GM18520 (cell line): ENCODE data around the gene SKP1.

ENCODE experiments used
- ATAC-seq: cut with Tn5 transposase; IDR thresholded peaks from one replicate; pipeline ENCODE4 v1.9.1; 2021; ENCODE audit not compliant: unreplicated experiment

The SKP1 gene

GRCh38 chr5:134130239-134130945, 46.4 kb downstream of the SKP1 start:
- no peak for ATAC-seq

GRCh38 chr5:134129411-134130238, 47.1 kb downstream of the SKP1 start:
- ATAC-seq: no peak

DNA sequence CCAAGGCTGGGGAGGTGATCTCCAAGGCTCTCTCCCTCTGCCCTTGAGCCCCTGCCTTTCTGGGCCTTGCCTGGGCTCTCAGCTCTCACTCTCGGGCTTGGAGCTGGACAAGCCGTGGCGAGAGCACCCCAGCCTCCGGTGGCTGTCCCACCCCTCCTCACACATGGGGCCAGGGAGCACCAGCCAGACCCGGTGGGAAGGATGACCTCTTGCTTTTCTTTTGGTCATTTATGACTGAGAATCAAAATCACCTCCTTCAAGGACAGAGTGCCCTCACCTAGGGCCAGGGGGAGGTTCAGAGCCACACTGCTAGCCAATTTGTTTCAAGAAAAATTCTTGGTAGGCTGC, 48.1 kb downstream of the SKP1 start:
- no peak for ATAC-seq

DNA sequence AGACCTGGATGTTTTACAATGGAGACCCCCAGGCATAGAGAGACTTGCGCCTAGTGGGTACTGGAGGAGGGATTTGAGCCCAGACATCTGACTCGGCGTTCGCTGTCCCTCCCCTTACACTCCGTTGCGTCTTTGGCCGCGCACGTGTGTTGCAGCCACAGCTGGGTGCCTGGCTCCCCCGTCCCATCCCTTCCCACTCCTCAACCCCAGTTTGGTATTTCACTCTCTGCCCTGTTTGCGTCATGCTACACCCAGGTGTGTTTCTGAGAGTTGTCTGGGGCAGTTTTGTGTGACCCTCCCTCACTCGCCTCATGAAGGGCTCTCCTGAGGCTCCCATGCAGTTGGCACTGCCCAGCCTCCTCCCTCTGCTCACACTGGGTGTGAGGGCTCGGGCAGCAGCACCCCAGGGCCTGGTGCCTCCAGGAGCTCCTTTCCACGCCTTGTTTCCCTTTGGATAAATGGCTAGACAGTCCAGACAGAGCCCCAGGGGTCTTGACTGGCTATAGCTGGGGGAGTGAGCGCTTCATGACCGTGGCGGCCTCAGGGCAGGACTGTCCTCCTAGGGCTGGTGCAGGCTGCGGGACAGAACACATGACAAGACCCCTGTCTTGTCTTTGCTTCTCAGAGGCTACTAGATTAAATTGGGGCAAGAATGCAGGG, 48.6 kb downstream of the SKP1 start:
- ATAC-seq: no peak

DNA sequence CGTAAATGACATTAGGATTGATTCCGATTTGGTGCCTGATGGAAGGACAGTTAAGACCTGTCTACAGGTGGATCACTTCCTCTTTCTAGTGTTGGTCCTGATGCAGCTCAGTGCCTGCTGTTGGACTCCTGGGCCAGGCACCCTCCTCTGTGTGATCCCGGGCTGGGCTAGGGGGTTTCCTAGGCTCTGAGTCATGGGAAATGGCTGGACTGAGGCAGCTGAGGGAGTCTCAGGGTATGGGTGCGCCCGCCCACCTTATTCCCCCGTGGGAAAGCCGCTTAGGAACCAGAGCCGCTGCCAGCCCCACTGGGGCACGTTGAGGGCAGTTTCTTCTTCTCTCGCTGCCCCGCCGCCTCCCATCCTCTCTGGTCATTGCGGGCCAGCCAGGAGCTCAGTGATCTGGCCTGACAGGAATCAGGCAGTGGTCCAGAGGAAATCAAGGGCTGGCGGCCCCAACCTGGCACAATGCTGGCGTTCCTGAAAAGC, 49.3 kb downstream of the SKP1 start:
- ATAC-seq: peak; percentile 44

GRCh38 chr5:134125039-134126015, 51.4 kb downstream of the SKP1 start:
- ATAC-seq: no peak

DNA sequence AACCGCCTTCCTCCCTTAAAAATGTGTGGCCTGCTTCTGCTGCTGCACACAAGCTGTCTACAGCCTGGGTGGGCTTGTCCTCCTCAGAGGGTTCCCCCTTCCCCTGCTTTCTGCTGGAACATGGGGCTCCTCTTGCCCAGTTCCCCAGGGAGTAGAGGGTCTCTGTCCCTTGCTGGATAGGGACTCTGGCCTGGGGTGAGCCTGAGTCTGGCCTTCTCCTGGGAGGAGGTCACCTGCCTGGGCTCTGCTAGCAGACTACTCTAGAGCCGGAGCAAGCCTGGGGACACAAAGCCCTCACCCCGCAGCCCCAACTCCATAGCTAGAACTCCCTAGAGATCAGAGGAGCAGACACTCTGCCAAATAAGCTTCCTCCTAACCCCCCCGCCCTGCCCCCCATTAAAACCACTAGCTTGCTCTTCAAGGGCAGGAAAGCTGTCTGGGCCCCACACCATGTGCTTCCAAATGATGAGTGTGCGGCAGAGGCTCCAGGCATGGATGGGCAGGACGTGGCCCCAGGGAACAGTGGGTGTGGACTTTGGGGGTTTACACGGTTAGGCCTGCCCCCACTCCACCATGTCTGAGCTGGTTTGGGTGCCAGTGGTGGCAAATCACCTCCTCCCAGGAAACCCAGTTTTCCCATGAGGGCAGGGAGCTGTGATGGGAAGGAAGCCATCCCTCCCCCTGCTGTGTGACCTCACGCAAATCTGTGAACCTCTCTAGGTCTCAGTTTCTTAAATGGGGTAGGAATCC, 52.3 kb downstream of the SKP1 start:
- ATAC-seq: no peak

GRCh38 chr5:134123360-134123759, 53.4 kb downstream of the SKP1 start:
- ATAC-seq: no peak

DNA sequence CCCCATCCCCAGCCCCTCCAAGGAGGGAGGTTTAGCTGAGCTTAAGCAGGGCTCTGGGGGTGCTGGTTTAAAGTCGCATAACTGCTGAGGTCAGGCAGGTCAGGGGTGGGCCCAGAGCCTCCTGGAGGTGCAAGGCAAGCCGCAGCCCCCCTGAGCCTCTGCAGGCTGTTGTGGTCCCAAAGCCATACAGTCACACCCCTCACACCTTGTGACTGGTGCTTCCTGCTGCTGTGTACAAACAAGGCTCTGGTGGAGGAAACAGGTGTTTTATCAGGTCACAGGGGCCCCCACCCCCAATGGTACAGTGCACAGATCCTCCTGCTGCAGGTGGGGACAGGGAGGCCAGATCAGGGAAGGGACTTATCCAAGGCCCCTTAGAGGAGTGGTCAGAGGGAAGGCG, 54.2 kb downstream of the SKP1 start:
- no peak for ATAC-seq

DNA sequence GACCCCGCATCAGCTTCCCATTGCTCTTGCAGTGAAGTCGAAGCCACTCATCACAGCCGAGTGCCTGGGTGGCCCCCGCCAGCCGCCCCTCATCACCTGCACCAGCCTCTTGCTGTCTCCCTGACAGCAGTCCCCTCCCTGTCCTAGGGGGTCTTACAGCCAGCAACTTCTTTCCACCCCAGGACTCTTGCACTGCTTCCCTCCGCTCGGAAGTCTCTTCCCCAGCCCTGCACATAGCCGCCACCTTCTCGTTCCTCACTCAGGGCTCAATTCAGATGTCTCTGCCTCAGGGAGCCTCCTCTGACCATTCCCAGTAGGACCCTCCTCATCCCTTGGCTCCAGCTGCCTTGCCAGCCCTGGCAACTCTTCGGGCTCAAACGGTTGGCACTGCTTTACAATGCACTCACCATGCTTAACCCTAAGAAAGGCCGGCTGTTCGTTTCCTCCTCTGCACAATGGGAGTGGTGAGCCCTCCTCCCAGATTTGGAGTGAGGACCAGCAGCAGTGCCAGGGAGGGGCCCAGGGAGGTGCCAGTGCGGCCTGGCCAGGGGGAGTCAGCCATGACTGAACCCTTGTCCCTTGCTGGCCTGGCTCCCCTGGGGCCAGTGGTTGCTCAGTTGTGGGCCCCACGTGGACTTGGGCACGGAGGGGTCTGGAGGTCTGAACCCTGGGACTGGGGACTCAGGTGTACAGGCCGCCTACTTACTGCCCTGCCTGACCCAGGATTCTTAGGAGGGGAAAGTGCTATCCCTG, 56.2 kb downstream of the SKP1 start:
- no peak for ATAC-seq

GRCh38 chr5:134119720-134120119, 57.0 kb downstream of the SKP1 start:
- ATAC-seq: no peak

- no peak for ATAC-seq
Observed at GRCh38 chr5:134118212-134118835, 58.4 kb downstream of the SKP1 start.

DNA sequence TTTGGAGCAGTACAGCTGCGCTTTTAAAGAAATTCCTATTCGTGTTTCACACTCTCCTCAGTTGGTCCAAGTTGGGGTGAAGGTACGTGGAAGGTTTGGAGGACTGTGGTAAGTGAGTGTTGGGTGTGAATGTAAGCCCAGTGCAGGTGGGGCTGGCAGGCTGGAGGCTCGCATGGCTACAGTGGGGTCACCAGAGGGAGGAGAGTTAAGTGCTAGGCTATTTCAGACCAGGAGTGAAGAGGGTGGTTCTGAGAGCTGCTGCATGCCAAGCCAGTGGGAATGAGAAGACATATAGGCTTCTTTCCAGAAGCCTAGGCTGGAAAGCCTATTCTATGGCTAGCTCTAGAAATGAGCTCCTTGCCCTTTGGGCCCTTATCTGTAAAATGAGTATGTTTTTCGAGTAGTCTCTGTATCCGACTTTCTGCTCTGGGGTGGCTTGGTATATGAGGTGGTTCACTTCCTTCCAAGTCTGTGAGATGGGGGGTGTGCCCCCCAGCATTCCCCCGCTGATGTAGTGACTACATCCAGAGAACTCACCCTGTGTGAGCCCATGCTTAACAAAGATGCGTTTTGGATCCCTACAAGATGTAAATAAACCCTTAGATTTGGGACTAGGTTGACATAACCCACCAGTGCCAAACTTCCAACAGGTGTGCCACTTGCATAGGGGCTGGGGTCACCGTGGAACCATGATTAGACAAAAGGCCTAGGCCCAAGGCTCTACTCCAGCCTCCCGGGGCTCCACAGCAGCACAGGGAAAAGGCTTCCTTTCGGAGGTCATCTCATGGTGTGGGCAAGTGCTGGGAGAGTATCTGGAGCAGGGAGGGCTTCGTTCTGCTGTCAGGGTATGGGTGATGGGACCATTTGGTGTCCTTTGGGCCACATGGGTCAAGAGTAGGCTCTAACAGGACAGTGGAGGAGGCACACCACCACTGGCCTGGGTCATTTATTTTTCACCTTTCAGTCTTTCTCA, 59.7 kb downstream of the SKP1 start:
- ATAC-seq: no peak

- no peak for ATAC-seq
Observed at GRCh38 chr5:134116286-134116685, 60.5 kb downstream of the SKP1 start.

GRCh38 chr5:134115806-134116175, 61.0 kb downstream of the SKP1 start:
- ATAC-seq: no peak

DNA sequence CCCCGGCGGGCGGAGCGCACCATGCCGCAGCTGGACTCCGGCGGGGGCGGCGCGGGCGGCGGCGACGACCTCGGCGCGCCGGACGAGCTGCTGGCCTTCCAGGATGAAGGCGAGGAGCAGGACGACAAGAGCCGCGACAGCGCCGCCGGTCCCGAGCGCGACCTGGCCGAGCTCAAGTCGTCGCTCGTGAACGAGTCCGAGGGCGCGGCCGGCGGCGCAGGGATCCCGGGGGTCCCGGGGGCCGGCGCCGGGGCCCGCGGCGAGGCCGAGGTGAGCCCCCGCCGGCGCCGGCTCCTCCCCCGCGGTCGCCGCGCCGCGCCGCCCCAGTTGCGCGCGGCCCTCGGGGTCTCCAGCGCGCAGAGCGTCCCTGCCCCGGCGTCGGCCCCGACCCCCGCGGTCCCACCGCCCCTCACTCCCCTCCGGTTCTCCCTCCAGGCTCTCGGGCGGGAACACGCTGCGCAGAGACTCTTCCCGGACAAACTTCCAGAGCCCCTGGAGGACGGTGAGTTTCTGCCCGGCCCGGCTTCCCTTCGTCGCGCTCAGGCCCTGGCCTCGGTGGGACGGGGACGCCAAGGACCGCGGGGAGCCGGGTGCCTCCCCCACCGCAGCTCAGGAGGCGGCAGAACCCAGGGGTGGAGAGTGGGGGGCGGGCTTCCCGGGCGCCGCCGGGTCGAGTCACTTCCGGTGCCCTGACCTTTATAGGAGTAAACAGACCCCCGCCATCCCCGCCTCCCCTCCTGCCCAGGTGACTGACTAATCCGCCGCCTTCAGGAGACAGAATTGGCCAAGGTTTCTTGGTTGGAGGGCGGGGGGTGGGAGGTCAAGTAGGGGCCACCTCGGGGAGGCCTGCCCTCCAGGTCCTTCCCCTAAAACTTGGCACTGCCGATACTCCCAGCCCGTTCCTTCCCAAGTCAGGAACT, 61.6 kb downstream of the SKP1 start:
- ATAC-seq: no peak
